GOT3 (cell line): ENCODE data around the gene ZNF536.
"Not testable (repeated sequence)": the region's sequence is repeated elsewhere in the genome, so short reads cannot be mapped to it uniquely, and the experiment has no call there.

ENCODE experiments used
- DNase-seq: peaks from one replicate; lab custom pipeline; 2025; ENCODE audit warnings: mixed read lengths; lab: John Stamatoyannopoulos, UW

The ZNF536 gene

DNA sequence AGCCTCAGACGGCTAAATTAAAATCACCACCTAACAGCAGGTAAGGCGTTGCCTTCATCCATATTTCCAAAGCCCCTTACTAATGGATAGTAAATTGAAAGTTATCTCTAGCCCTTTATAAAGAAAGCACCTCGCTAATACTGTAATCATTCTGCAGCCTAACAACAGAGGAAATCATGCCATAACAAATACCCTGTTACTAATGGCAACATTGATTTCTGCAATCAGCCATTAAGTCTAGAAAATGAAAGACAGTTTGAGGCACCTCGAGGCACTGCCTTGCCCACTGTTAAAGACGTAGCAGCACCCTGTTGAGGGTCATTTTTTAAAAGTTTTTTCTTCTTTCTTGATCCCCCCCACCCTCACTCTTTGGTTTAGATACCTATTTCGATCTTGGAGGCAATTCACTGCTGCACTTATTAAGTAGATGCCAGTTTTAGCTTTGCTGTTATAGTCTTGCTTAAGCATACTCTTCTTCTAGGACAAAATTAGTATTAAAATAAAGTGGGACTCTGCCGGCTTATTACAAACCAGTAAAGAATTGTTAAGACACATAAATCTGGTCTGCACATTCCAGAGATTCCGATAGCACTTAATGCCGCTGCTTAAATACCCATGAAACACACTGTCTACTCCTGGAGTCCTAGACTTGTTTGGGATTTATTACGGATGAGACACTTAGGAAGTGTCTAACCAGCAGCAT, 74.8 kb downstream of the ZNF536 start:
- DNase-seq: no peak

DNA sequence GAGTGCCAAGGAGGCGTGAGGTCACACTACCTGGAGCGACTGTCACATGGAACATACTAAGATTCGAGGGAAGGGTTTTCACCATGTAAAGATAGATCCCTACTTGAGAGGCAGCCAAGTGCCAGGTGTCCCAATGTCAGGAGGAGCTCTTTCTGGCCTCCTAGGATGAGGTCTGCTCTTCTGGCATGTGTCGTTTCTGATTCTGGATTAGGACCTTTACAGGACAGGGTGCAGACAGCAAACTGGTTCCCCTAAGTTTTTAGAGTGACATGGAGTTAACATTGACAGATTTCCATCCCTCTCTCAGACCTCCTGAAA, 75.3 kb downstream of the ZNF536 start:
- no peak for DNase-seq

DNA sequence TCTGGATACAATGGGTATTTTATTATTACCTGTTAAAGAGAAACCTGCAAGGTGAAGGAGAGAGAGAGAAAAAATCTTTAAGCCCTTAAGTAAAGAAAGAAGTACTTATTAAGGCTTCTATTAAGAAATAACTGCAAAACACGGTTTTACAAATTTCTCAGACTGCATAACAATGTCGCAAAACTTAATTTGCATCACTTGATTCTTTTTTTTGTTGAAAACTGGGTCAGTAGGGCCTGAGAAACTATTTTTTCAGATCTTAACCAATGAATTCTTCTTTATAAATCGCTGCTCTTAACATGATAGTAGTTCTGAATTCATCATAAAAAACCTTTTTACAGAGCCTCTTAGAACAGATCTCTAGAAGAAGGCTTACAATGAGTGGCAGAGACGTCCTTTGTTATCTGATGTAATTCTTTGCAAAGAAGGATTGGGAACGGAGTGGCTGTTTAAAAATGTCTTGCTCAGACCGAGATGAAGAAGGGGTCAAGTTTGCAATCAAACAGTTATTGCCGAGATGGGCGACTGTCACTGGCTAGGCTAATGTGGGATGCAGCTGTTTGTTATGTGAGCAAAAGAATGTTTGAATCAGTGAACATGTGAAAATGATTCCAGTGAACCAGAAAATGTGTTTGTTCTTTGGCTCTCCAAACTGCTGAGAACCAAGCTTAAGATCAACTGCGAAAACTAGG, 76.3 kb downstream of the ZNF536 start:
- DNase-seq: no peak

DNA sequence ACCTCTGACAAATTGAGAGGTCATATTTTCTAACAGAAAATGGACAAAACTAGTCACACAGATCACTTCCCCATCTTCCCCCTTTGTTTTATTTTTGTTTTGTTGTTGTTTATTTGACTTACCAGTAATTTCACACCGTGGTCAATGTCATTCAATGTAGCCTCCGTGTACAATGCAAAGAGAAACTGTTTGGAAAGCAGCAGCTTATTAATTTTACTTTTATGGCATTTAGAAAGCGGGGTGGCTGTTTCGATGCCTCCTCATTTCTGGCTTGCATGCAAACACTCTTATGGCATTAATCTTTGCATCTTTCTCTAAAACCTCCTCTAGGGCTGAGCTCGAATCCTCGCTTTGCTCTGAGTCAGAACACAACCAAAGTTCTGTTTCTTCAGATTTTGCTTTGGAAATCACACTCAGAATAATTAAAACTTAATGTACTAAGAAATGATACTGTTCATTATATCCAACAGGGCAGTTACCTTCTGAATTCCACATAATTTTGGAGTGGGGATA, 77.0 kb downstream of the ZNF536 start:
- no peak for DNase-seq

DNA sequence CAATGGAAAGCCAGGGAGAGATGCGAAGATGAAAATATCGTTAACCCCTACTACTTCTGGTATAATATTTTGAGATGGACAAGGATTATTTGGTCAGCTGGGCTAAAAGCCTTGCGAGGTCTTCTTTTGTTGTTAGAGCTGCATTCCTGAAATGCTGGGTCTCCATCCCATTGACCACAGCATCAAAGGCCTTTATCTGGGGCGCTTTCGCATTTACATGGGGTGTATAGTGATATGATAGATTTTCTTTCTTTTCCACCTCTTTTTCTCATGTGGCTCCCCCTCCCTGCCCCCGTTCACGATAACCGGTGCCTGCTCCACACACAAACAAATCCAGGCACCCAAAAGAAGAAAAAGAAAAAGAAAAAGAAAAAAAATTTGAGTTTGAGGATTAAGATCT, 77.5 kb downstream of the ZNF536 start:
- no peak for DNase-seq

DNA sequence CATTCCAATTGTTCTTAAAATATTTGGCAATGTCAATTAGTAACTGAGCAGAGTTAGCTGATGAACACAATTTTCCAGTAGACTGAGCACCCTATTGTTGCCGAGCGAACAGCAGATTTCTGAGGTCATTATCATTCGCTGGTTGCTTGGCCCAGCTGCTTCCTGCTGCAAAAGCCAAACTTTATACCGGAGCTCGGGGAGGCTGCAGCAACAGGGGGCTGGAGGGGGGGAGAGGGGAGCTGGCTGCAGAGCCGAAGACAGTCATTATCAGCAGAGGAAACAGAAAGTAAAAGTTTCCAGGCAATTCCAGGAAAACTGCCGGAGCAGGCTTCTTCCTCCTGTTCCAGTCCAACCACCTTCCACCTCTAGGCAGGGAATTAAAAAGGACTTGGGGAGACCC, 77.9 kb downstream of the ZNF536 start:
- no peak for DNase-seq

- DNase-seq: no peak
These were observed 78.7 kb downstream of the ZNF536 start for GRCh38 chr19:30450835-30451321.

DNA sequence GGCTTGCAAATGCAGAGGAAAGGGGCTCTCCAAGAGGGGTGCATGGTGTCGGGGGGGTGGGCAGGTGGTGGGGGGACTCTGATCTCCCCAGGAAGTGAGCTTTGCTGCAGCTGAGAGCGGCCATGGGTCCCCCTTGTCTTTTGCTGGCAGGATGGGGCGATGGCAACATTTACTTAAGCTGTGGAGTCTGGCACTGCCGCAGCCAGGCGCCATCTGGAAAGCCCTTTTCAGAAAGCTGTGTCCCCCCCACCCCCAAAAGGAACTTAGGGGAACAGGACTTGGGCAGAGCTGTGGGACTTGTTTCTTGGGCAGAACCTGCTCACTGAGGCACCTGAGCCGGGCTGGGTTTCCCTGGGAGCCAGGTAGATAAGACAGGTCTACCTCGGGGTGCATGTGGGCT, 80.7 kb downstream of the ZNF536 start:
- no peak for DNase-seq

DNA sequence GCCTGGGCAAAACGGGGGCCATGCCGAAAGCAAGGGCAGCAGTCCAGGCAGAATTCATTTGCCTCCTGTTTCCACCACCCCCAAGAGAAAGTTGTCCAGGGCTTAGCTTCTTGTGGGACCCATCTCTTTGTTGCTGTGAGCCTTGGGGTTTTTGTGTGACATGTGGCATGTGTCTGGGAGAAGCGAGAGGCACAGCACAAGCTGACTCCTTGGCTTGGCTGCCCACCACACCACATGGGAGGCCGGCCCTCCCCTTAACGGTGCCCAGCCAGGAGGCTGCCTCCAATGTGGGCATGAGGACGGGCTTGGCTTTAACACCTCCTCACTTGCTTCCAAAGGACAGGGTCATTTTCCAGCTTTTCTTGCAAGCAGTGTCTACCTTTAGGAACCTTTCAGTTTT, 81.6 kb downstream of the ZNF536 start:
- DNase-seq: no peak

DNA sequence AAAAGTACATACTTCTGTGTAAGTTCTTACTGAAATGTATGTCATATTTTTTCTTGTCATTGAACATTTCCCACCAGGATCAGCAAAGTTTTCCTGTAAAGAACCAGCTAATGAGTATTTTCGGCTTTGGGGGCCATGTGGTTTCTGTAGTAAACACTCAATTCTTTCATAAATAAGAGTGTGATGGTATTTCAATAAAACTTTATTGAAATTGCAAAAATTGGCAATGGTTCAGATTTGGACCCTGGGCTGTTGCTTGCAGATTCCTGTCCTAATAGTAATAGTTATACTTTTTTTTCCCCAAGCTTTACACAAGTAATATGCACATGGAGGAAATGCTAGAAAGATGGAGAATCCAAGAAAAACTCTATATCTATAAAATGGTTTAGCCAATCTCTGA, 83.7 kb downstream of the ZNF536 start:
- DNase-seq: no peak

GRCh38 chr19:30457484-30457883, 85.3 kb downstream of the ZNF536 start:
- no peak for DNase-seq

- no peak for DNase-seq
These were observed 87.7 kb downstream of the ZNF536 start for GRCh38 chr19:30459859-30460258.

DNA sequence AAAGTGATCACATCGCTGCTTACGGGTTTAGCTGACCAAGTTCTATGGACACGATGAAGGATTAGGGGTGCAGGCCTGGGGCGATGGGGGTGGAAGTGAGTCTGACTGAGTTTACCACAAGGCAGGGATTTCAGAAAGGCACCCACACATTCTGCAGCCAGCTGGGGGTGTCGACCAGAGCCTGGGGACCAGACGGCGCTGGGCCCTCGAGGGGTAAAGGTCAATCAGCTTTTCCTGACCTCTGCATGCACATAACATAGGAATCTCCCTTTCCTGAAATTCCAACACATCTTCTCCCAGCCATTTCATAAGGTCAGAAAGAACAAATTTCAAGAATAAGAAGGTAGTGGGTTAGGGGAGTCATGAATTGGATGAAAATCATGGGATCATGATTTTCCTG, 92.0 kb downstream of the ZNF536 start:
- DNase-seq: no peak

DNA sequence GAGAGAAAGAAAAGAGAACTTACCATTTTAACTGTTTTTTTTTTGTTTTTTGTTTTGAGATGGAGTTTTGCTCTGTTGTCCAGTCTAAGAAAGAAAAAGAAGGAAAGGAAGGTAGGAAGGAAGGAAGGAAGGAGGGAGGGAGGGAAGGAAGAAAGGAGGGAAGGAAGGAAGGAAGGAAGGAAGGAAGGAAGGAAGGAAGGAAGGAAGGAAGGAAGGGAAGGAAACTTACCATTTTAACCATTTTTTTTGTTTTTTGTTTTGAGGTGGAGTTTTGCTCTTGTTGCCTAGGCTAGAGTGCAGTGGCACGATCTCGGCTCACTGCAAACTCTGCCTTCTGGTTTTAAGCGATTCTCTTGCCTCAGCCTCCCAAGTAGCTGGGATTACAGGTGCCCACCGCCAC, 94.4 kb downstream of the ZNF536 start:
- DNase-seq: not testable (repeated sequence)

GRCh38 chr19:30467239-30467638, 95.1 kb downstream of the ZNF536 start:
- no peak for DNase-seq

DNA sequence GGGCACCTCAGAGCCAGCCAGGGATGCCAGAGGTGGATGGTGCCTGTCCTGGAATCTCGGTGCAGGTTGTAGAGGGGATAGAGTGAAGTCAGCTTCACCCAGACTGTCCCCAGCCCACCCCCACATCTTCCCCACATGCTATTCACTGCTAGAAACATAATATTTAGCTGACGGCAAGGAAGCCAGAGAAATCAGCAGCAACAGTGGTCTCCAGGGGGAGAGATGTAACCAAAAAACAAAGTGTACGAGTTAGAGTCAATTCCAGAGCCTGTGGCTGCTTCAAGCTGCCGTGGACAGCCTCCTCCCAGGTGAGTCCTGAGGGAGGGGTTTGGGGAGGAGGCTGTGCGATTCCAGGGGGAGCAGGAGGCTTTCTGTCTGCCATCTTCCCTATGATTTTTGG, 97.6 kb downstream of the ZNF536 start:
- no peak for DNase-seq

- no peak for DNase-seq
These were observed 99.3 kb downstream of the ZNF536 start for GRCh38 chr19:30471441-30471840.

- no peak for DNase-seq
These were observed 101.2 kb downstream of the ZNF536 start for GRCh38 chr19:30473334-30473867.

GRCh38 chr19:30476997-30477396, 104.8 kb downstream of the ZNF536 start:
- DNase-seq: no peak

GRCh38 chr19:30479231-30479630, 107.0 kb downstream of the ZNF536 start:
- no peak for DNase-seq

GRCh38 chr19:30480097-30480496, 107.9 kb downstream of the ZNF536 start:
- DNase-seq: no peak

DNA sequence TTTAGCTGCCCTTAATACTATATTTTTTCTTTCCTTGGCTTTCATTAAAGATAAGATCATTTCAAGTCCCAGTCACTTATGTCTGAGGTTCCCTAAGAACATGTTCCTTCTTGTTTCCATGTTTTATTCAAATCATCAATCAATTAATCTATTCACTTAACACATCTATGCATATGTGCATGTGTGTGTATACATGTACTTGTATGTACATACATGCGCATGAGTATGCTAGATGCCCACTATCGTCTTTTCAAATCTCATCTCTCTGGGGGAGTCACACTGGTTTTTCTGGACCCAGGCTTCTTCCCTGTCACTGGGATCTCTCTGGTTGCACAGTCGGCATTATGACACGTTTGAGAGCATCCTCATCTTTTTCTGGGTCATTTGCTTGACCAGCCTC, 108.9 kb downstream of the ZNF536 start:
- no peak for DNase-seq

DNA sequence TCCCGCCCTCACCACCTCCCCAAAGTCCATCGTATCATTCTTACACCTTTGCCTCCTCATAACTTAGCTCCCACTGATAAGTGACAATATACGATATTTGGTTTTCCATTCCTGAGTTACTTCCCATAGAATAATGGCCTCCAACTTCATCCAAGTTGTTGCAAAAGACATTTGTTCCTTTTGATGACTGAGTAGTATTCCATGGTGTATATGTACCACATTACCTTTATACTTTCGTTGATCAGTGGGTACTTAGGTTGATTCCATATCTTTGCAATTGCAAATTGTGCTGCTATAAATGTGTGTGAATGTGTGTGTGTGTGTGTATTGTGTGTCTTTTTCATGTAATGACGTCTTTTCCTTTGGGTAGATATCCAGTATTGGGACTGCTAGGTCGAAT, 109.6 kb downstream of the ZNF536 start:
- DNase-seq: no peak
